Neural cell (in vitro differentiated cells): Measurements from ENCODE around the gene CRELD1. TPM values are rescaled to one million over a fixed set of nuclear protein-coding genes. Genes with fewer than 3 reads are reported as not detected.

ENCODE experiments used
- H2AFZ ChIP-seq: fragments of 200-600, 300-800 bp; sonication (generic), shearing (Covaris generic); 2 replicates; pipeline ENCODE4 v1.6.0; 2014; ENCODE audit warnings: low read depth, mild to moderate bottlenecking, antibody characterized with exemption, low read length, moderate library complexity
- H3F3A ChIP-seq: fragments of 200-600 bp; shearing (Covaris generic); 2 replicates; pipeline ENCODE4 v1.6.1; 2016; ENCODE audit warnings: mild to moderate bottlenecking, moderate library complexity, mixed read lengths, antibody characterized with exemption, low read length; ENCODE audit not compliant: insufficient read depth, poor library complexity, severe bottlenecking
- H3K27ac ChIP-seq: fragments of 200-600, 300-800 bp; sonication (generic), shearing (Covaris generic); 2 replicates; pipeline ENCODE4 v1.5.1; 2014; ENCODE audit warnings: mild to moderate bottlenecking, low read length, moderate library complexity
- H3K27me3 ChIP-seq: fragments of 300-800, 200-600 bp; sonication (generic), shearing (Covaris generic); 2 replicates; pipeline ENCODE4 v1.6.0; 2014; ENCODE audit warnings: mild to moderate bottlenecking, low read depth, low read length, moderate library complexity; ENCODE audit not compliant: insufficient read depth
- H3K36me3 ChIP-seq: fragments of 300-800, 200-600 bp; sonication (generic), shearing (Covaris generic); 2 replicates; pipeline ENCODE4 v1.5.1; 2014; ENCODE audit warnings: mild to moderate bottlenecking, antibody characterized with exemption, low read length, moderate library complexity; ENCODE audit not compliant: insufficient read depth
- H3K4me2 ChIP-seq: fragments of 300-800, 200-600 bp; sonication (generic), shearing (Covaris generic); 2 replicates; pipeline ENCODE4 v1.6.0; 2014; ENCODE audit warnings: mild to moderate bottlenecking, low read length
- H3K4me3 ChIP-seq: fragments of 300-800, 200-600 bp; sonication (generic), shearing (Covaris generic); 2 replicates; pipeline ENCODE4 v1.5.1; 2014; ENCODE audit warnings: mild to moderate bottlenecking, low read length, moderate library complexity
- H3K79me2 ChIP-seq: fragments of 200-600 bp; shearing (Covaris generic); replicated peaks from 2 replicates; pipeline ENCODE4 v1.6.0; 2014; ENCODE audit warnings: mild to moderate bottlenecking, low read length, moderate library complexity; ENCODE audit not compliant: insufficient read depth
- H3K9ac ChIP-seq: fragments of 300-800, 200-600 bp; sonication (generic), shearing (Covaris generic); 2 replicates; pipeline ENCODE4 v1.6.1; 2016; ENCODE audit warnings: mild to moderate bottlenecking, low read length, mixed read lengths
- H3K9me2 ChIP-seq: fragments of 200-600 bp; shearing (Covaris generic); 2 replicates; pipeline ENCODE4 v1.6.1; 2016; ENCODE audit warnings: mild to moderate bottlenecking, low read length, mixed read lengths; ENCODE audit not compliant: insufficient read depth
- H3K9me3 ChIP-seq: fragments of 200-600, 300-800 bp; sonication (generic), shearing (Covaris generic); 2 replicates; pipeline ENCODE4 v1.6.1; 2016; ENCODE audit warnings: mild to moderate bottlenecking, mixed run types, low read length, moderate library complexity, mixed read lengths
- H4K20me1 ChIP-seq: fragments of 200-600 bp; shearing (Covaris generic); 2 replicates; pipeline ENCODE4 v1.6.1; 2016; ENCODE audit warnings: mild to moderate bottlenecking, mixed run types; ENCODE audit not compliant: insufficient read depth
- EP300 ChIP-seq: fragments of 450-650 bp; conservative IDR thresholded peaks from 2 replicates; pipeline ENCODE4 v1.6.1; 2014; ENCODE audit warnings: antibody characterized with exemption, mild to moderate bottlenecking, moderate library complexity; ENCODE audit not compliant: poor library complexity, severe bottlenecking
- EZH2 ChIP-seq: fragments of 200-600, 300-800 bp; shearing (Covaris generic), sonication (generic); IDR thresholded peaks from 2 replicates; pipeline ENCODE4 v1.6.1; 2014; ENCODE audit warnings: antibody characterized with exemption, low read length, borderline replicate concordance, mild to moderate bottlenecking; ENCODE audit not compliant: insufficient read depth, poor library complexity, severe bottlenecking
- MXI1 ChIP-seq: fragments of 450-650 bp; conservative IDR thresholded peaks from 2 replicates; pipeline ENCODE4 v1.6.1; 2014; ENCODE audit warnings: antibody characterized with exemption, mild to moderate bottlenecking; ENCODE audit not compliant: poor library complexity, severe bottlenecking
- POLR2AphosphoS5 ChIP-seq: IDR thresholded peaks from 2 replicates; pipeline ENCODE4 v1.6.1; 2012
- RAD21 ChIP-seq: fragments of 450-650 bp; conservative IDR thresholded peaks from 2 replicates; pipeline ENCODE4 v1.6.1; 2014; ENCODE audit warnings: antibody characterized with exemption, mild to moderate bottlenecking, moderate library complexity
- SMC3 ChIP-seq: fragments of 450-650 bp; conservative IDR thresholded peaks from 2 replicates; pipeline ENCODE4 v1.6.1; 2014; ENCODE audit warnings: antibody characterized with exemption, mild to moderate bottlenecking, moderate library complexity; ENCODE audit not compliant: poor library complexity
- TAF1 ChIP-seq: IDR thresholded peaks from 2 replicates; pipeline ENCODE4 v1.6.1; 2012; ENCODE audit warnings: low read depth
- polyA plus RNA-seq: library from polyadenylated mRNA; depleted of rRNA; stranded (reverse); fragments of >200 nt; gene quantifications from 2 replicates; pipeline ENCODE4 v1.2.3, GENCODE V29; 2014
- TF ChIP-seq, protein P1 (sequence below): fragments of 450-650 bp; IDR thresholded peaks from 2 replicates; pipeline ENCODE4 v1.5.1; 2014; ENCODE audit warnings: antibody characterized with exemption, mild to moderate bottlenecking, moderate library complexity; ENCODE audit not compliant: poor library complexity, severe bottlenecking
- TF ChIP-seq, protein P2 (sequence below): IDR thresholded peaks from 2 replicates; pipeline ENCODE4 v1.6.1; 2012; ENCODE audit warnings: borderline replicate concordance

CRELD1 gene
- polyA plus RNA-seq, 1 donor from 2014 or later = 48.9 TPM

- Histone ChIP-seq H2AFZ (no peak overlapping the region), H4K20me1 (no peaks in the 10 kb centered on the region), H3K9me2 (no peaks in the 10 kb centered on the region), H3K27me3 (no peaks in the 10 kb centered on the region), H3K79me2 (no peaks in the 10 kb centered on the region), H3K27ac (no peak overlapping the region), H3K4me3 (no peak overlapping the region), H3K9me3 (no peaks in the 10 kb centered on the region), H3K9ac (no peak overlapping the region), H3K4me2 (no peak overlapping the region), H3K36me3 (peaks cover 13% of the 10 kb centered on the region), H3F3A (no peaks in the 10 kb centered on the region)
- TF ChIP-seq RAD21 (no peak), POLR2AphosphoS5 (no peak), MXI1 (no peak), TAF1 (no peak), EZH2 (no peak), SMC3 (no peak), EP300 (no peak)
- TF ChIP-seq, protein P1, sequence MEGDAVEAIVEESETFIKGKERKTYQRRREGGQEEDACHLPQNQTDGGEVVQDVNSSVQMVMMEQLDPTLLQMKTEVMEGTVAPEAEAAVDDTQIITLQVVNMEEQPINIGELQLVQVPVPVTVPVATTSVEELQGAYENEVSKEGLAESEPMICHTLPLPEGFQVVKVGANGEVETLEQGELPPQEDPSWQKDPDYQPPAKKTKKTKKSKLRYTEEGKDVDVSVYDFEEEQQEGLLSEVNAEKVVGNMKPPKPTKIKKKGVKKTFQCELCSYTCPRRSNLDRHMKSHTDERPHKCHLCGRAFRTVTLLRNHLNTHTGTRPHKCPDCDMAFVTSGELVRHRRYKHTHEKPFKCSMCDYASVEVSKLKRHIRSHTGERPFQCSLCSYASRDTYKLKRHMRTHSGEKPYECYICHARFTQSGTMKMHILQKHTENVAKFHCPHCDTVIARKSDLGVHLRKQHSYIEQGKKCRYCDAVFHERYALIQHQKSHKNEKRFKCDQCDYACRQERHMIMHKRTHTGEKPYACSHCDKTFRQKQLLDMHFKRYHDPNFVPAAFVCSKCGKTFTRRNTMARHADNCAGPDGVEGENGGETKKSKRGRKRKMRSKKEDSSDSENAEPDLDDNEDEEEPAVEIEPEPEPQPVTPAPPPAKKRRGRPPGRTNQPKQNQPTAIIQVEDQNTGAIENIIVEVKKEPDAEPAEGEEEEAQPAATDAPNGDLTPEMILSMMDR = no peak
- TF ChIP-seq, protein P2, sequence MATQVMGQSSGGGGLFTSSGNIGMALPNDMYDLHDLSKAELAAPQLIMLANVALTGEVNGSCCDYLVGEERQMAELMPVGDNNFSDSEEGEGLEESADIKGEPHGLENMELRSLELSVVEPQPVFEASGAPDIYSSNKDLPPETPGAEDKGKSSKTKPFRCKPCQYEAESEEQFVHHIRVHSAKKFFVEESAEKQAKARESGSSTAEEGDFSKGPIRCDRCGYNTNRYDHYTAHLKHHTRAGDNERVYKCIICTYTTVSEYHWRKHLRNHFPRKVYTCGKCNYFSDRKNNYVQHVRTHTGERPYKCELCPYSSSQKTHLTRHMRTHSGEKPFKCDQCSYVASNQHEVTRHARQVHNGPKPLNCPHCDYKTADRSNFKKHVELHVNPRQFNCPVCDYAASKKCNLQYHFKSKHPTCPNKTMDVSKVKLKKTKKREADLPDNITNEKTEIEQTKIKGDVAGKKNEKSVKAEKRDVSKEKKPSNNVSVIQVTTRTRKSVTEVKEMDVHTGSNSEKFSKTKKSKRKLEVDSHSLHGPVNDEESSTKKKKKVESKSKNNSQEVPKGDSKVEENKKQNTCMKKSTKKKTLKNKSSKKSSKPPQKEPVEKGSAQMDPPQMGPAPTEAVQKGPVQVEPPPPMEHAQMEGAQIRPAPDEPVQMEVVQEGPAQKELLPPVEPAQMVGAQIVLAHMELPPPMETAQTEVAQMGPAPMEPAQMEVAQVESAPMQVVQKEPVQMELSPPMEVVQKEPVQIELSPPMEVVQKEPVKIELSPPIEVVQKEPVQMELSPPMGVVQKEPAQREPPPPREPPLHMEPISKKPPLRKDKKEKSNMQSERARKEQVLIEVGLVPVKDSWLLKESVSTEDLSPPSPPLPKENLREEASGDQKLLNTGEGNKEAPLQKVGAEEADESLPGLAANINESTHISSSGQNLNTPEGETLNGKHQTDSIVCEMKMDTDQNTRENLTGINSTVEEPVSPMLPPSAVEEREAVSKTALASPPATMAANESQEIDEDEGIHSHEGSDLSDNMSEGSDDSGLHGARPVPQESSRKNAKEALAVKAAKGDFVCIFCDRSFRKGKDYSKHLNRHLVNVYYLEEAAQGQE = no peak
Measured at GRCh38 chr3:9965200-9965875, 31.7 kb downstream of the CRELD1 start.

DNA sequence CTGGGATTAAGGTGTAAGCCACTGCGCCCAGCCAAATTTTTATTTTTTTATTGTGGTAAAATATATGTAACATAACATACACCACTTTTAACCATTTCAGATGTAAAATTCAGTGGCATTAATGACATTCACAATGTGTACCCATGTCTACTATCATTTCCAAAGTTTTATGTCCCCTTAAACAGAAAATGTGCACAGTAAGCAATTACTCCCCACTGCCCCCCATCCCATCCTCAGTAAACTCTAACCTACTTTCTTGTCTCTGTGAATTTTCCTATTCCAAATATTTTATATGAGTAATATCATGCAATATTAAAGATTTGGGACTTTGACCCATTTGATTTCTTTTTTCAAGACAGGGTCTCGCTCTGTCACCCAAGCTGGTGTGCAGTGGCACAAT lies 33.2 kb downstream of the CRELD1 start:
- no peak overlapping the region for H3K4me2 ChIP-seq
- no peak overlapping the region for H2AFZ ChIP-seq
- no peak overlapping the region for H3K4me3 ChIP-seq
- H3K9me3 ChIP-seq = no peaks in the 10 kb centered on the region
- H4K20me1 ChIP-seq = no peaks in the 10 kb centered on the region
- H3K9me2 ChIP-seq = no peaks in the 10 kb centered on the region
- peaks cover 13% of the 10 kb centered on the region for H3K36me3 ChIP-seq
- H3K9ac ChIP-seq = no peak overlapping the region
- no peaks in the 10 kb centered on the region for H3K79me2 ChIP-seq
- no peaks in the 10 kb centered on the region for H3K27me3 ChIP-seq
- H3F3A ChIP-seq = no peaks in the 10 kb centered on the region
- no peak overlapping the region for H3K27ac ChIP-seq
- TF ChIP-seq RAD21 (no peak), TAF1 (no peak), EP300 (no peak), SMC3 (no peak), EZH2 (no peak), POLR2AphosphoS5 (no peak), MXI1 (no peak)
- TF ChIP-seq, protein P1 = no peak
- TF ChIP-seq, protein P2 = no peak
